ENCODE measurements around the gene HDAC7.

DNA sequence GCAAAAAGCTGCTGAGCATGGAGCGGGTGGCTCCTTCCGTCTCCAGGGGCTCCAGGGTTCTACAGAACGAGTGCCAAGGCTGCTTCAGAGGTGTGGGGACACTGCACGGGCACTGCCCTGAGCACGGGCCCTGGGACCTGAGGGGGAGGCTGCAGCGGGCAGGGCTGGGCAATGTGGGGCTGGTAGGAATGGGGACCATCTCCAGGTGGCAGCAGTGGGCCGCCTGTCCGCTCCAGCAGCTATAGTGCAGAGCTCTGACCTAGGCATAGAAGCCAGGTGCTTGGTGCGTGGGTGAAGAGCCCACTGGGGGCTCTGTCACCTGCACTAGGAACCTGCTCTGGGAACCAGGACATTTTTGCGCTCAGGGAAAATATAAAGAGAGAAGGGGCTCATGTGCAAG lies 22.3 kb downstream of the HDAC7 start:
- TF ChIP-seq POLR2A (IDR thresholded peaks at IDR 0.05; ENCODE audit: low read depth, low read length) (no peak), POLR2AphosphoS5 (IDR thresholded peaks at IDR 0.05; ENCODE audit: low read depth, low read length) (no peak), TAF1 (IDR thresholded peaks at IDR 0.05; ENCODE audit: borderline replicate concordance, low read depth, low read length) (no peak)

Measured in GM12892 (cell line).